ENCODE data around the gene SNX32.
"Not testable (repeated sequence)": the region's sequence is repeated elsewhere in the genome, so short reads cannot be mapped to it uniquely, and the experiment has no call there.

The SNX32 gene

DNA sequence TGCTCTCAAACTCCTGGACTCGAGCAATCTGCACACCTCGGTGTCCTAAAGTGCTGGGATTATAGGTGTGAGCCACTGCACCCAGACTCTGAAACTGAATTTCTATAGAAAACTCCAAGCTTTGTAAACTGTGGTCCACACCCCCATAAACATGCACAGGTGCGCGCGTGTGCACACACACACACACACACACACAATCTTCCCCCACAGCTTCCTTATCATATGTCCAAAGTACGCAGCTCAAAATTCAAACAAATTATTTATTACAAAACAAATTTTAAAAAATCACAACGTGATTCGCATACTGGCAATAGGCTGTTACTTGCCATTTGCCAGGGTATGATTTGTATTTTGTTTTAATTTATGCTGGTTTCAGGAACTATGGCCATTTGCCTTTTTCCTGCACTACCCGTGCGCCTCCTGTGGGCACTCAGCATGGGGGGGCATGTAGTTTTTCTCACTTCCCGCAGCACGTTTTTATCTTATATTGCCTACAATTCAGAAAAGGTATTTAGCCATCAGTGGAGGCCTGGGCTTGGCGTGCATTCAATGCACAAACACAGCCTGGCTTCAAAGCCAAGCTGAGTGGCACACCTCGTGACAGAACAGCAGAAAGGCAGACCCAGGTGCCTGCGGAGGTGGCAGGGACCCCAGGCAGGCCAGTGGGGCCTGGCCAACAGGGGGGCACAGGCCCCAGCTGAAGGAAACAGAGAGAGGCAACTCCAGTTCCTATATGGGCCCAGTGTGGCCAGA, 10.8 kb upstream of the SNX32 start:
- in situ Hi-C loops (cut with MboI; ENCODE audit: low sequenced_read_pairs): no loop called here

DNA sequence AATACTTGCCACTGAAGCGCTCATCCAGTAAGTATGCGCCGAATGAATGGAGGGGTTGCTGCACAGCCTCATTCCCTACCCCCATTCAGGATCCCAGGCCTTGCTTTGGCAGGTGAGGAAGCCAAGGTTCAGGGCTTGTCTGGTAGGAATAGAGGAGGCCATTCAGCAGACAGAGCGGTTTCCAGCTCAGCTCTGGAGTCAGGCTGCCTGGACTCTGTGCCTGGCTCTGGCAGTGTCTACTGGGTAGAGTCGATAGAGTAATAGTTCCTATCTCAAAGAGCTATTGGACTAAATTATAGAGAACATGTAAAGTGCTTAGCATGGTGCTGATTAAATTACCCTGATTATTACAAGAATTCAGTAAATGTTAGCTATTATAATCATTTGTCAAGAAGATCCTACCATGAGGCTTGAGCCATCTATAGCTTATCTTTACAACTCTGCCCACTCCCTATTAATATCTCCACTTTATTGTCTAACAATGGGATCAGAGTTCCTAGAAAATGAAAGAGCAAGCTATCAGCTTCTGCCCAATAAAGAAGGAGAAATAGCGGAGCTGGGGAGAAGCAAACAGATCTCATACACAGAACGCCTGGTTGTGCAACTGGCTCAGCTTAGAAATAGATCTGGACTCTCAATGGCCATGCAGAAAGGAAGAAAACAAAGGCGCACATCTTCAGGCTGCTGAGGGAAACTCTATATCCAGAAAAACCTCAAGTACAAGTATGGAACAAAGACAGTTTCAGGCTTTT, 6.6 kb upstream of the SNX32 start:
- in situ Hi-C loops (cut with MboI; ENCODE audit: low sequenced_read_pairs): no loop called here

GRCh38 chr11:65829459-65829858, 4.3 kb upstream of the SNX32 start:
- in situ Hi-C loops (cut with MboI; ENCODE audit: low sequenced_read_pairs): no loop called here

DNA sequence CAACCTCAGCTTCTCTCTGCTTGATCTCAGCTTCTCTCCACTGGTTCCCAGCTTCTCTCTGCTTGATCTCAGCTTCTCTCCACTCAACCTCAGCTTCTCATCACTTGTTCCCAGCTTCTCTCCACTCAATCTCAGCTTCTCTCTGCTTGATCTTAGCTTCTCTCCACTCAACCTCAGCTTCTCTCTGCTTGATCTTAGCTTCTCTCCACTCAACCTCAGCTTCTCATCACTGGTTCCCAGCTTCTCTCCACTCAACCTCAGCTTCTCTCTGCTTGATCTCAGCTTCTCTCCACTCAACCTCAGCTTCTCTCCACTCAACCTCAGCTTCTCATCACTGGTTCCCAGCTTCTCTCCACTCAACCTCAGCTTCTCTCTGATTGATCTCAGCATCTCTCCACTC, 1.5 kb upstream of the SNX32 start:
- in situ Hi-C loops (cut with MboI; ENCODE audit: low sequenced_read_pairs): not testable (repeated sequence)

DNA sequence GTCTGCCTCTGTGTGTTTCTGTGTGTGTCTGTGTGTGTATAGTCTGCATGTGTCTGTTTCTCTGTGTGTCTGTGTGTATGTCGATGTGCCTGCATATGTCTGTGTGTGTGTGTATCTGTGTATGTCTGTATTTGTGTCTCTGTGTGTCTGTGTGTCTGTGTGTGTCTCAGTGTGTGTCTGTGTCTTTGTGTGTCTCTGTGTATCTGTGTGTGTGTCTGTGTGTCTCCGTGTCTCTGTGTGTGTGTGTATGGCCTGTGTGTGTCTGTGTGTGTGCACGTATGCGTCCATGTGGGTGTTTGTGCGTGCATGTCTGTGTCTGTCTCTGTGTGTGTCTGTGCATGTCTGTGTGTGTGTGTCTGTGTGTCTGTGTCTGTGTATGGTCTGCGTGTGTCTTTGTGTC, 439 bp downstream of the SNX32 start:
- in situ Hi-C loops (cut with MboI; ENCODE audit: low sequenced_read_pairs): no loop called here

DNA sequence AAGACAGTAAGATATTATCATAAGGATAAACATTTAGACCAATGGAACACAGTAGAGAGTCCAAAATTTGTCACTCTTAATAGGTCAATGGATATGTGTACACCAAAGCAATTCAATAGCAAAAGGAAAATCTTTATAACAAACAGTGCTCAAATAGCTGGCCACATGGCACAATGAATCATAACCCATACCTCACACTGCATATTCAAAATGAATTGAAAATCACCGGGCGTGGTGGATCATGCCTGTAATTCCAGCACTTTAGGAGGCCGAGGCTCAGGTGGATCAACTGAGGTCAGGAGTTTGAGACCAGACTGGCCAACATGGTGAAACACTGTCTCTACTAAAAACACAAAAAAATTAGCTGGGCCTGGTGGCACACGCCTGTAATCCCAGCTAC, 8.4 kb downstream of the SNX32 start:
- in situ Hi-C loops (cut with MboI; ENCODE audit: low sequenced_read_pairs): no loop called here

- in situ Hi-C loops (cut with MboI; ENCODE audit: low sequenced_read_pairs): no loop called here
Observed at GRCh38 chr11:65843811-65844210, 10.0 kb downstream of the SNX32 start.

DNA sequence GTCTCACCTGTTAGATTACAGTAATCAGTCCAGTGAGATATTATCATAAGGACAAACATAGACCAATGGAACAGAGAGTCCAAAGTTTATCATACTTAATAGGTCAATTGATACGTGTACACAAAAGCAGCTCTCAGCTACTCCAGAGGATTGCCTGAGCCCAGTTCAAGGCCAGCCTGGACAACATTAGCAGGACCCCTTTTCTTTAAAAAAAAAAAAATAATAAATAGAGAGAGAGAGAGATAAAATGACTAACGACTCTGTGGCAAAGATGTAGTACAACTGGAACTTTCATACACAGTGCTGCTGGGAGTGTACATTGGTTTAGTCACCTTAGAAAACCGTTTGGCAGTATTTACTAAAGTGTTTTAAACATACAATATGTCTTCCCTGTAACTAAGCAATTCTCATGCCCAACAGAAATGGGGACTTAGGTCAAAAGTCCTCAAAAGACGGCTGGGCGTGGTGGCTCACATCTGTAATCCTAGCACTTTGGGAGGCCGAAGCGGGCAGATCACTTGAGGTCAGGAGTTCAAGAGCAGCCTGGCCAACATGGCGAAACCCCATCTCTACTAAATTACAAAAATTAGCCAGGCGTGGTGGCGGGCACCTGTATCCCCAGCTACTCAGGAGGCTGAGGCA, 10.6 kb downstream of the SNX32 start:
- in situ Hi-C loops (cut with MboI; ENCODE audit: low sequenced_read_pairs): no loop called here

- in situ Hi-C loops (cut with MboI; ENCODE audit: low sequenced_read_pairs): no loop called here
Observed at GRCh38 chr11:65847746-65848145, 14.0 kb downstream of the SNX32 start.

DNA sequence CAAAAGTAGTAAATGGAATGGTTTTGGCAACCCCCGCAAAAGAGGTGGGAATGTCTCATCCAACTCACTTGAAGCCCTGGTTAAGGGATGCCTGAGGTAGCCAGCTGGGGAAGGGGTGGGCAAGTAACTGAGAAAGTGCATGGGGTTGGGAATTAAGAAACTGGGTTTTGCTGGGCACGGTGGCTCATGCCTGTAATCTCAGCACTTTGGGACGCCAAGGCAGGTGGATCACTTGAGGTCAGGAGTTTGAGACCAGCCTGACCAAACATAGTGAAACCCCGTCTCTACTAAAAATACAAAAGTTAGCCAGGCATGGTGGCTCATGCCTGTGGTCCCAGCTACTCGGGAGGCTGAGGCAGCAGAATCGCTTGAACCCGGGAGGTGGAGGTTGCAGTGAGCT, 14.9 kb downstream of the SNX32 start:
- in situ Hi-C loops (cut with MboI; ENCODE audit: low sequenced_read_pairs): not testable (repeated sequence)

DNA sequence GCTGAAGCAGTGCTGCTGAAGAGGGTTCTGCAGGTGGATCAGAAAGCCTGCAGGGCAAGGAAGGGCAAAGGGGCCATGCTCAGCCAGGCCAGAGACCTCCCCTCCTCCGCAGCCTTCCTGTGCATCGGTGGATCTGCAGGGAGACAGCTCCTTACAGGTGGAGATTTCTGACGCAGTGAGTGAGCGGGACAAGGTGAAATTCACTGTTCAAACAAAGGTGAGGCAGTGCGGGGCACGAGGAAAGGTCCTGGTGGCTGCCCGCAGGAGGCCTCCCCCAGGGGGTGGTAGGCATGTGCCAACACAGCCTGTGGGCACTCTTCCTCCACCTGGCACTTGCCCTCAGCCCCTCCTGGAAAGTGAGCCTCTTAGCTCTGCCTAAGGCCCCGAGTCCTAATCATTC, 15.6 kb downstream of the SNX32 start:
- in situ Hi-C loops (cut with MboI; ENCODE audit: low sequenced_read_pairs): no loop called here

DNA sequence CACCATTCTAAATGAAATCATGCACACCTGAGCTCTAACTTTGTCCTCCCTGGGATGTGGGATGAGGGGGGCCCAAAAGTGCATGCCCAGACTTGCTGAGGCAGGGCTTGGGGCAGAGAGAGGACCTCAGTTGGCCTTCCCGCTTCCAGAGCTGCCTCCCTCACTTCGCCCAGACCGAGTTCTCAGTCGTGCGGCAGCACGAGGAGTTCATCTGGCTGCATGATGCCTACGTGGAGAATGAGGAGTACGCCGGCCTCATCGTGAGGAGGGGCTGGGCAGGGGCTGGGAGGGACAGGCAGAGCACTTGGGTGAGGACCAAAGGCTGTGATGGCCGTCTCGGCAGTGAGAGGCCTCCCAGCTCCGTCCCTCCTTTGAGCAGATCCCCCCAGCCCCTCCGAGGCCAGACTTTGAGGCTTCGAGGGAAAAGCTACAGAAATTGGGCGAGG, 16.0 kb downstream of the SNX32 start:
- in situ Hi-C loops (cut with MboI; ENCODE audit: low sequenced_read_pairs): no loop called here

DNA sequence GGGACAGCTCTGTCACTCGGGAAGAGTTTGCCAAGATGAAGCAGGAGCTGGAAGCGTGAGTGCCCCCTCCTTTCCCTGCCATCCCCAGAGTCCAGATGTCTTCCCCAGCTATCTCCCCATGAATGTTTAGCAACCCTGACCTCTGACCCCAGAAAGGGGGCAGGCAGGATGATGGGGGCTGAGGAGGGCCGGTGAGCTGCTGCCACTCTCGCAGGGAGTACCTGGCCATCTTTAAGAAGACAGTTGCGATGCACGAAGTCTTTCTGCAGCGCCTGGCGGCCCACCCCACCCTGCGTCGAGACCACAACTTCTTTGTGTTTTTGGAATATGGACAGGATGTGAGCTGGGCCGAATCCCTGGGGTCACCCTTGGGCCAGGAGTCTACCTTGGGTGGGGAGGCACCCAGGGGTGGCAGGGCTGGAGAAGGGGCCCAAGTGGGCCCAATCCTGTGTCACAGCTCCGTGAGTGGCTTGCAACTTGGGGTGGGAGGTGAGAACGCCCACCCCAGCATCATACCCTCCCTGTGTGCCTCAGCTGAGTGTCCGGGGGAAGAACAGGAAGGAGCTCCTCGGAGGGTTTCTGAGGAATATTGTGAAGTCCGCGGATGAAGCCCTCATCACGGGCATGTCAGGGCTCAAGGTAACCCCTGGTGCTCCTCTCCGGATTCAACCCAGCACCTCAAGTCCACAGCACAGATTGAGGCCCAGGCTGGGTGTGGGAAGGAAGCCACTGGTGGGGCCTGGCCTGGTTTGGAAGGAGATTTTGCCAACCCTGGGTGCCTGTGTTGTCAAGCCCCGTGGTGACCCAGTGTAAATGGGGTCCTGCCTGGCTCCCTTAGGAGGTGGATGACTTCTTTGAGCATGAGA, 16.7 kb downstream of the SNX32 start:
- in situ Hi-C loops (cut with MboI; ENCODE audit: low sequenced_read_pairs): no loop called here

- in situ Hi-C loops (cut with MboI; ENCODE audit: low sequenced_read_pairs): no loop called here
Observed at GRCh38 chr11:65851083-65851579, 17.4 kb downstream of the SNX32 start.

DNA sequence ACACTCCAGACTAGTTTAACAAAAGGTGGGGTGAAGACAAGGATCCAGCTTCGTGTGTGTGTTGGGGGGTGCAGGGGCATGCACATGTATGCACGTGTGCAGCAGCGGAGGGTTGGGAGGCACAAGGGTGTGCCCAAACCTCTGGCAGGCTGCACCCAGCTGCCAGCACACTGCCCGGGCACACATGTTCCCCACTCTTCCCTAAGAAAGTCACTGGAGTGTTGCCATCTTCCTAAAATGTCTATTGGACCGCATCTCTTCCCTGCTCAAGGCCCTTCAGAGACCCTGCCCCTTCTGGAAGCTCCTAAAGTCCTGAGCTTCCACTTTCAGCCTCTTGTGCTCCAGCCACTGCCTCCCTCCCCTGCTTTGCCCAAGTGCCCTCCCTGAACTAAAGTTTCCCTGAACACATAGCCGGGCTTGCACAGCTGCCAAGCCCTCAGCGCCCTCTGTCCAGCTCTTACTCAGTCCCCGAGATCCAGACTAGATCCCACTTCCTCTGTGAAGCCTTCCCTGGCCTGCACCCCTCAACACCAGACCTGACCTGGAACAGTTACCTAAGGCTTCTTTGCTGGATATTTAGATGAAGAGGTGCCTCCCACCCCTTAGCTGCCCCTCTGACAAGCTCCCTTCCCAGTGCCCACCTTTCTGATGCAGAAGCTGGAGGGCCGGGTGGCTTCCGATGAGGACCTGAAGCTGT, 18.2 kb downstream of the SNX32 start:
- in situ Hi-C loops (cut with MboI; ENCODE audit: low sequenced_read_pairs): no loop called here

DNA sequence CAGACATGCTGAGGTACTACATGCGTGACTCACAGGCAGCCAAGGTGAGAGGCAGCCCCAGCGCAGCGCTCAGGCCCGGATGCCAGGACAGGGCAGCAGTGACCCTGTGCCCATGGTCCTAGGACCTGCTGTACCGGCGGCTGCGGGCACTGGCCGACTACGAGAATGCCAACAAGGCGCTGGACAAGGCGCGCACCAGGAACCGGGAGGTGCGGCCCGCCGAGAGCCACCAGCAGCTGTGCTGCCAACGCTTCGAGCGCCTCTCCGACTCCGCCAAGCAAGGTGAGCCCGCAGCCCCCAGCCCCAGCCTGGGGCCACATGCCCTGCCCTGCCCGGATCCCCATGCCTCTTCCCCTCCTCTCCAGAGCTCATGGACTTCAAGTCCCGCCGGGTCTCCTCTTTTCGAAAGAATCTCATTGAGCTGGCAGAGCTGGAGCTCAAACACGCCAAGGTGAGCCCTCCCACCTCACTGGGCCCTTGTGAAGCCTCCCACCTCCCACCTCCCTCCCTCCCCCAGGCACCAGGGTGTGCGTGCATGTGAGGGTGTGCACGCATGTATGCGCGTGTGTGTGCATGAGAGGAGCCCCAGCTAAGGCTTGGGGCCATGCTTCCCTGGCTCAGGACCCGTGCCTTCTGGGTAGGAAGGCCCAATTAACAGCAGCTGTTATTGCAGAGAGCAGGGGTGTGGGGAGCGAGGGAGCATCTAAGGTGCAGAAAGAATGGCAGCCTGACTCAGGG, 18.9 kb downstream of the SNX32 start:
- in situ Hi-C loops (cut with MboI; ENCODE audit: low sequenced_read_pairs): no loop called here

- in situ Hi-C loops (cut with MboI; ENCODE audit: low sequenced_read_pairs): no loop called here
Observed at GRCh38 chr11:65853246-65853979, 19.6 kb downstream of the SNX32 start.

GRCh38 chr11:65854161-65854592, 20.4 kb downstream of the SNX32 start:
- in situ Hi-C loops (cut with MboI; ENCODE audit: low sequenced_read_pairs): no loop called here

Measured in HL-60/S4 (cell line).